Measurements from ENCODE around the gene IGFBPL1.

The IGFBPL1 gene

DNA sequence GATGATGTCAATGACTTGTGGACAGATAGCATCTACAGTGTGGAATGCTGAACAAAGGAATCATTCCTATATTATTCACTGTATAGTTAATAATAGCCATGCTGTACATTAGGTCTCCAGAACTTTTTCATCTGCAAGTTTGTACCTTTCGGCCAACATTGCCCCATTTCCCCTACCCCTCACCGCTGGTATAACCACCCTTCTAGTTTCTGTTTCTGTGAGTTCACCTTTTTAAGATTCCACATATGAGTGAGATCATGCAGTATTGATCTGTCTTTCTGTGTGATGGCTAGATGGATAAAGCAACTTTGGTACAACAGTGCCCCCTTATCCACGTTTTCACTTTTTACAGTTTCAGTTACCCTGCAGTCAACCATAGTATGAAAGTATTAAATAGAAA, 50.6 kb downstream of the IGFBPL1 start:
- no peak overlapping the region for H3K4me3 ChIP-seq (ENCODE audit: low read depth, low read length)
- no peak for DNase-seq (ENCODE audit: low read depth)
- TF ChIP-seq, protein P1, sequence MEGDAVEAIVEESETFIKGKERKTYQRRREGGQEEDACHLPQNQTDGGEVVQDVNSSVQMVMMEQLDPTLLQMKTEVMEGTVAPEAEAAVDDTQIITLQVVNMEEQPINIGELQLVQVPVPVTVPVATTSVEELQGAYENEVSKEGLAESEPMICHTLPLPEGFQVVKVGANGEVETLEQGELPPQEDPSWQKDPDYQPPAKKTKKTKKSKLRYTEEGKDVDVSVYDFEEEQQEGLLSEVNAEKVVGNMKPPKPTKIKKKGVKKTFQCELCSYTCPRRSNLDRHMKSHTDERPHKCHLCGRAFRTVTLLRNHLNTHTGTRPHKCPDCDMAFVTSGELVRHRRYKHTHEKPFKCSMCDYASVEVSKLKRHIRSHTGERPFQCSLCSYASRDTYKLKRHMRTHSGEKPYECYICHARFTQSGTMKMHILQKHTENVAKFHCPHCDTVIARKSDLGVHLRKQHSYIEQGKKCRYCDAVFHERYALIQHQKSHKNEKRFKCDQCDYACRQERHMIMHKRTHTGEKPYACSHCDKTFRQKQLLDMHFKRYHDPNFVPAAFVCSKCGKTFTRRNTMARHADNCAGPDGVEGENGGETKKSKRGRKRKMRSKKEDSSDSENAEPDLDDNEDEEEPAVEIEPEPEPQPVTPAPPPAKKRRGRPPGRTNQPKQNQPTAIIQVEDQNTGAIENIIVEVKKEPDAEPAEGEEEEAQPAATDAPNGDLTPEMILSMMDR (IDR thresholded peaks at IDR 0.05; ENCODE audit: low read depth, low read length, missing control alignments): no peak

GRCh38 chr9:38372762-38373619, 51.3 kb downstream of the IGFBPL1 start:
- TF ChIP-seq, protein P1 (IDR thresholded peaks at IDR 0.05; ENCODE audit: low read depth, low read length, missing control alignments): no peak
- H3K4me3 ChIP-seq (ENCODE audit: low read depth, low read length): no peak overlapping the region
- DNase-seq (ENCODE audit: low read depth): no peak

- H3K4me3 ChIP-seq (ENCODE audit: low read depth, low read length): no peak overlapping the region
- TF ChIP-seq, protein P1 (IDR thresholded peaks at IDR 0.05; ENCODE audit: low read depth, low read length, missing control alignments): peak; percentile 62
- DNase-seq (ENCODE audit: low read depth): peak; percentile 10
Measured at GRCh38 chr9:38371495-38371894, 52.8 kb downstream of the IGFBPL1 start.

DNA sequence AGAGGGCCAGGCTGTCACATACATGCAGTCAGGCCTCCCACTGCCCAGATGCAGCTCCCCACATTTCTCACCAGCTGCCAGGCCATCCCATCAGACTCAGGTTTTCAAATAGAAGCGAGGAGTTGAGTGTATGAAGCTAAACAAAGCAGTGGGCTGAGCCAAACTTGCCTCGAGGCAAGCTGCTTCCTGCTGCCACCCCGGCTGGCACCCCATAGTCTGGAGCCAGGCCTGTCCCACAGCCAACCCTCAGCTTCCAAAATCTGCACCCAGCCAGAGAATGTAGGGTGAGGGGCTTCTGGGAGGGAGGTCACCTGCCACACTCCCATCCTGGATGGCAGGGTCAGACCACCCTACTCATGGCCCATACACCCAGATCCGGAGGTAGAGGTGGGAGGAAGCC, 54.1 kb downstream of the IGFBPL1 start:
- TF ChIP-seq, protein P1 (IDR thresholded peaks at IDR 0.05; ENCODE audit: low read depth, low read length, missing control alignments): no peak
- H3K4me3 ChIP-seq (ENCODE audit: low read depth, low read length): no peak overlapping the region
- DNase-seq (ENCODE audit: low read depth): no peak

DNA sequence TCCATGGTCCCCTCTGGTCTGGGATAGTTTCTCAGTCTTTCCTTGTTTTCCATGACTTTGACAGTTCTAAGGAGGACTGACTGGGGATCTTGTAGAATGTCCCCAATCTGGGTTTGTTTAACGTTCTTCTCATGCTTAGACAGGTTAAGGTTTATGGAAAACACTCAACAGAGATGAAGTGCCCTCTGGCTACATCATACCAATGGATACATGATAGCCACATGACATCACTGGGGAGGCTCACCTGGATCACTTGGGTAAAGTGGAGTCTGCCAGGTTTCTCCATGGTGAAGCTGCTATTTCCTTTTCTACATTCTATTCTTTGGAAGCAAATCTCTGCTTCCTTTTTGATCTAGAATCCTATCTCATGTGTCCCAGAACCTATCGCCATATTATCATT, 55.5 kb downstream of the IGFBPL1 start:
- TF ChIP-seq, protein P1 (IDR thresholded peaks at IDR 0.05; ENCODE audit: low read depth, low read length, missing control alignments): no peak
- H3K4me3 ChIP-seq (ENCODE audit: low read depth, low read length): no peak overlapping the region
- DNase-seq (ENCODE audit: low read depth): no peak

DNA sequence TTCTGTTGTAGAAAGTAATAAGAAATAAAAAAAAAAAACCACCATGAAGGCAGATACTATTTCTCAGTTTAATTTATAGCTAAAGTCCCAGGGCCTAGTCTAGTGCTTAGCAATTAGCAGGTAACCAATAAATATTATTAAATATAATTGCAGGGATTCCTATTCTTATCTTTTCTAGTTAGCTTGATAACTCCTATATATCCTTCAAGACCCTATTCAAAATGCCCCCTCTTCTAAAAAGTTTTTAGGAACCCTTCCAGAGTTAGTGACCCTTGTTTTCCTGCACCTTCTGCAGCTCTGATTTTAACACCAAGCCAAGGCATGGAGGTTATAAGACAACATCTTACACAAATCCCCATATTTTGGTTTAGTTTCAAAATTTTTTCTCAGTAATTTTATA, 56.4 kb downstream of the IGFBPL1 start:
- no peak for DNase-seq (ENCODE audit: low read depth)
- TF ChIP-seq, protein P1 (IDR thresholded peaks at IDR 0.05; ENCODE audit: low read depth, low read length, missing control alignments): no peak
- no peak overlapping the region for H3K4me3 ChIP-seq (ENCODE audit: low read depth, low read length)

DNA sequence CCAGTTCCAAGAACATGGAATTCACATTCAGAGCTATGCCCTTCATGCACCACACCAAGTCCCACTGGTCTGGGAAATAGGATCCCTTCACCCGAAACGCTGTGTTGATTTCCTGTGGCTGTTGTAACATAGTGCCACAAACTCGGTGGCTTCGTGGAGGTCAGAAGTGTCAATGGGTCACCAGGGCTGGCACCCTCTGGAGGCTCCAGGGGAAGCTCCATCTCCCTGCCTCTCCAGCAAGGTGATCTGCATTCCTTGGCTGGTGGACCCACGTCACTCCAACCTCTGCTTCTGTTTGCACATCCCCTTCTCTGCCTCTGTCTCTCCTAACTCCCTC, 60.7 kb downstream of the IGFBPL1 start:
- no peak for DNase-seq (ENCODE audit: low read depth)
- TF ChIP-seq, protein P1 (IDR thresholded peaks at IDR 0.05; ENCODE audit: low read depth, low read length, missing control alignments): no peak
- H3K4me3 ChIP-seq (ENCODE audit: low read depth, low read length): no peak overlapping the region
